Glutamatergic neuron (in vitro differentiated cells): ENCODE measurements around the gene MAP3K20. TPM values are rescaled to one million over a fixed set of nuclear protein-coding genes. Genes with fewer than 3 reads are reported as not detected.

Experiments used
- DNase-seq: peaks from one replicate; pipeline ENCODE4 v3.0.0; 2022
- H3K27ac Mint-ChIP-seq: one replicate; pipeline ENCODE4 v1.8.0; 2020; ENCODE audit warnings: mild to moderate bottlenecking, mixed read lengths, inconsistent platforms; ENCODE audit not compliant: unreplicated experiment
- H3K27me3 Mint-ChIP-seq: one replicate; pipeline ENCODE4 v1.8.0; 2020; ENCODE audit warnings: mild to moderate bottlenecking, moderate library complexity, mixed read lengths, inconsistent platforms; ENCODE audit not compliant: unreplicated experiment
- H3K36me3 Mint-ChIP-seq: one replicate; pipeline ENCODE4 v1.8.0; 2020; ENCODE audit warnings: mild to moderate bottlenecking, mixed read lengths, inconsistent platforms; ENCODE audit not compliant: unreplicated experiment
- H3K4me1 Mint-ChIP-seq: one replicate; pipeline ENCODE4 v1.8.0; 2020; ENCODE audit warnings: mild to moderate bottlenecking, low read depth, mixed read lengths, inconsistent platforms; ENCODE audit not compliant: unreplicated experiment
- H3K4me3 Mint-ChIP-seq: one replicate; pipeline ENCODE4 v1.8.0; 2020; ENCODE audit warnings: mild to moderate bottlenecking, mixed read lengths, inconsistent platforms; ENCODE audit not compliant: unreplicated experiment
- H3K9me3 Mint-ChIP-seq: one replicate; pipeline ENCODE4 v1.8.0; 2020; ENCODE audit warnings: mild to moderate bottlenecking, moderate library complexity, mixed read lengths, inconsistent platforms; ENCODE audit not compliant: unreplicated experiment
- CTCF ChIP-seq: fragments of 200-600 bp; sonication (generic); IDR thresholded peaks from one replicate; pipeline ENCODE4 v1.5.0; 2021; ENCODE audit not compliant: partially characterized antibody, unreplicated experiment
- total RNA-seq: library from RNA; stranded (reverse); fragmentation: NEBNext Ultra II Directional; extraction: Animal tissue kit (Norgen Biotek cat#: 25700); gene quantifications from one replicate; pipeline ENCODE4 v1.2.1, GENCODE V29; 2021; ENCODE audit not compliant: unreplicated experiment

Gene MAP3K20
- total RNA-seq, 1 donor from 2014 or later, result 0.76 TPM

- Mint-ChIP-seq H3K27ac (no peak overlapping the region), H3K9me3 (no peaks in the 10 kb centered on the region), H3K4me3 (no peak overlapping the region), H3K4me1 (no peaks in the 10 kb centered on the region), H3K36me3 (no peaks in the 10 kb centered on the region), H3K27me3 (no peaks in the 10 kb centered on the region)
- TF ChIP-seq CTCF, result no peak
- no peak for DNase-seq
Measured at GRCh38 chr2:173050684-173051083, 25.0 kb upstream of the MAP3K20 start.

- Mint-ChIP-seq H3K9me3 (no peaks in the 10 kb centered on the region), H3K4me1 (no peaks in the 10 kb centered on the region), H3K27ac (no peak overlapping the region), H3K27me3 (no peaks in the 10 kb centered on the region), H3K4me3 (no peak overlapping the region), H3K36me3 (no peaks in the 10 kb centered on the region)
- no peak for TF ChIP-seq CTCF
- no peak for DNase-seq
Measured at GRCh38 chr2:173051463-173052215, 24.0 kb upstream of the MAP3K20 start.

GRCh38 chr2:173053043-173053699, 22.5 kb upstream of the MAP3K20 start:
- Mint-ChIP-seq H3K4me3 (no peak overlapping the region), H3K27me3 (no peaks in the 10 kb centered on the region), H3K36me3 (no peaks in the 10 kb centered on the region), H3K9me3 (no peaks in the 10 kb centered on the region), H3K4me1 (no peaks in the 10 kb centered on the region), H3K27ac (no peak overlapping the region)
- DNase-seq, result no peak
- no peak for TF ChIP-seq CTCF

- H3K9me3 Mint-ChIP-seq, result no peaks in the 10 kb centered on the region
- TF ChIP-seq CTCF, result no peak
- H3K27ac Mint-ChIP-seq, result no peak overlapping the region
- H3K4me1 Mint-ChIP-seq, result no peaks in the 10 kb centered on the region
- H3K27me3 Mint-ChIP-seq, result no peaks in the 10 kb centered on the region
- no peak overlapping the region for H3K4me3 Mint-ChIP-seq
- H3K36me3 Mint-ChIP-seq, result no peaks in the 10 kb centered on the region
- no peak for DNase-seq
Measured at GRCh38 chr2:173054466-173054865, 21.2 kb upstream of the MAP3K20 start.
